DOHH2 (cell line): ENCODE measurements around the gene DDX59.

Experiments
- CTCF ChIP-seq: fragments of 200-600 bp; sonication (generic); IDR thresholded peaks from one replicate; pipeline ENCODE4 v1.5.1; 2014; ENCODE audit warnings: antibody characterized with exemption, mild to moderate bottlenecking, low read depth, low read length; ENCODE audit not compliant: poor library complexity, severe bottlenecking
- EZH2phosphoT487 ChIP-seq: fragments of 200-600 bp; sonication (generic); IDR thresholded peaks from 2 replicates; pipeline ENCODE4 v1.6.1; 2017; ENCODE audit warnings: borderline replicate concordance, mild to moderate bottlenecking, antibody characterized with exemption, low read length, moderate library complexity, mixed read lengths

GRCh38 chr1:200629876-200630514, 39.7 kb downstream of the DDX59 start:
- TF ChIP-seq EZH2phosphoT487 = no peak
- no peak for TF ChIP-seq CTCF
